Neural crest cell (in vitro differentiated cells): ENCODE results near the gene GLA. TPM values are rescaled to one million over a fixed set of nuclear protein-coding genes. Genes with fewer than 3 reads are reported as not detected.

Experiments
- DNase-seq: peaks from one replicate; pipeline ENCODE4 v3.0.0; 2021; ENCODE audit warnings: low read depth, mixed read lengths, low spot score
- H3K27ac Mint-ChIP-seq: one replicate; pipeline ENCODE4 v1.8.0; 2021; ENCODE audit warnings: mild to moderate bottlenecking, mixed read lengths; ENCODE audit not compliant: unreplicated experiment
- H3K27me3 Mint-ChIP-seq: 2 replicates; pipeline ENCODE4 v1.8.0; 2021; ENCODE audit warnings: low read depth, mild to moderate bottlenecking, mixed read lengths
- H3K36me3 Mint-ChIP-seq: 2 replicates; pipeline ENCODE4 v1.8.0; 2021; ENCODE audit warnings: low read depth, mild to moderate bottlenecking, mixed read lengths
- H3K4me1 Mint-ChIP-seq: 2 replicates; pipeline ENCODE4 v1.8.0; 2021; ENCODE audit warnings: mixed read lengths
- H3K4me3 Mint-ChIP-seq: one replicate; pipeline ENCODE4 v1.8.0; 2021; ENCODE audit warnings: mild to moderate bottlenecking, mixed read lengths
- H3K9me3 Mint-ChIP-seq: 2 replicates; pipeline ENCODE4 v1.8.0; 2021; ENCODE audit warnings: mixed read lengths
- CTCF ChIP-seq: fragments of 200-600 bp; sonication (generic); conservative IDR thresholded peaks from 2 replicates; pipeline ENCODE4 v1.5.0; 2021; ENCODE audit warnings: antibody characterized with exemption, mild to moderate bottlenecking
- total RNA-seq: library from RNA; stranded (reverse); gene quantifications from 2 replicates; pipeline ENCODE4 v1.2.1, GENCODE V29; 2021

GLA gene
- total RNA-seq, 1 donor from 2014 or later = 50.7 TPM

- Mint-ChIP-seq H3K4me3 (no peak overlapping the region), H3K27me3 (no peaks in the 10 kb centered on the region), H3K27ac (no peak overlapping the region), H3K36me3 (peaks cover 17% of the 10 kb centered on the region), H3K9me3 (peaks cover 2% of the 10 kb centered on the region), H3K4me1 (peaks cover 2% of the 10 kb centered on the region)
- no peak for DNase-seq
- no peak for TF ChIP-seq CTCF
These were observed 9.0 kb downstream of the GLA start for GRCh38 chrX:101398694-101399093.

- Mint-ChIP-seq H3K27me3 (no peaks in the 10 kb centered on the region), H3K27ac (no peak overlapping the region), H3K4me3 (no peak overlapping the region), H3K4me1 (peaks cover 9% of the 10 kb centered on the region), H3K36me3 (peaks cover 22% of the 10 kb centered on the region), H3K9me3 (peaks cover 2% of the 10 kb centered on the region)
- DNase-seq = no peak
- no peak for TF ChIP-seq CTCF
These were observed 9.9 kb downstream of the GLA start for GRCh38 chrX:101397779-101398178.

- Mint-ChIP-seq H3K4me3 (peak overlapping the region; percentile 52), H3K4me1 (peaks cover 22% of the 10 kb centered on the region), H3K9me3 (no peaks in the 10 kb centered on the region), H3K27ac (no peak overlapping the region), H3K27me3 (peaks cover 3% of the 10 kb centered on the region), H3K36me3 (peaks cover 30% of the 10 kb centered on the region)
- TF ChIP-seq CTCF = no peak
- DNase-seq = no peak
These were observed 11.9 kb downstream of the GLA start for GRCh38 chrX:101395789-101396188.

GRCh38 chrX:101394372-101394771, 13.4 kb downstream of the GLA start:
- no peak for TF ChIP-seq CTCF
- no peaks in the 10 kb centered on the region for H3K9me3 Mint-ChIP-seq

GRCh38 chrX:101393530-101394305, 14.0 kb downstream of the GLA start:
- Mint-ChIP-seq H3K9me3 (no peaks in the 10 kb centered on the region), H3K4me1 (peaks cover 28% of the 10 kb centered on the region), H3K27me3 (peaks cover 3% of the 10 kb centered on the region), H3K36me3 (peaks cover 26% of the 10 kb centered on the region), H3K27ac (no peak overlapping the region), H3K4me3 (peak overlapping the region; percentile 100)
- DNase-seq = no peak
- no peak for TF ChIP-seq CTCF

More at GRCh38 chrX:101394372-101394771, 13.4 kb downstream of the GLA start:
- H3K27me3 Mint-ChIP-seq = peaks cover 3% of the 10 kb centered on the region
- peak overlapping the region; percentile 44 for H3K4me3 Mint-ChIP-seq
- peaks cover 26% of the 10 kb centered on the region for H3K36me3 Mint-ChIP-seq
- DNase-seq = no peak
- H3K4me1 Mint-ChIP-seq = peaks cover 28% of the 10 kb centered on the region
- no peak overlapping the region for H3K27ac Mint-ChIP-seq
